Measurements from ENCODE around the gene MID1. TPM values are rescaled to one million over a fixed set of nuclear protein-coding genes. Genes with fewer than 3 reads are reported as not detected.

The MID1 gene
- total RNA-seq, 1 donor from 2014 or later, result 52.9 TPM

DNA sequence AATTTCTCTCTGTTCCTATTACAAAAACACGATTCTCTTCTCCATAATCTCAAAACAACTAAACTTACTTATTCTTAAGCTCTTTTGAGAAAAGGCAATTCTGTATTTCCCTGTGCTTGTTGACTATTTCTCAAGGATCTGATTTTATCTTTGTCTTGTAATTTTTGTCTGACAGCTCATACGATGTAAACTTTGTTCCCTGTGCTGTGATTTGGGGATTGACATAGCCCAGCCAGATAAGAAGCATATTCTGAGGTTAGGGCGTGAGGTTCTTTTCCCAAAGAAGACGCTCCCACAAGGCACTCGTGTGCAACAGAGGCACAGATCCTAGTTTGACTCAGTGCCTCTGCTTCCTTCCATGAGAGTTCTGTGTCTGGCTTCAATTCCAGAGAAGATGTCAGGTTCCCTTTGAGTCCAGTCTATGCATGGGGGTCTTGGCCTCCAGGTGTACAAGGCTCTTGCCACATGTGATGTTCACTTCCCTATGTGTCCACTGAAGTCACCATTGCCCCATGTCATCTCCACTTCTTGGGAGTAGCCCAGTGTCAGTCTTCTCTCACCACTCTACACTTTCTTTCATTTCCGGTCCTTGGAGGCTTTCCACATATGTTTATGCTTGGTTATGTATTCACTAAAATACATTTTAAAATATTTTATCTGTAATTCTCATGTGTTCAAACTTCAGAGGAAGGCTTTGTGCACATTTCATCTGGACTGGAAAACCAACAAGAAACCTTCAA lies 94.8 kb downstream of the MID1 start:
- no peak for DNase-seq

DNA sequence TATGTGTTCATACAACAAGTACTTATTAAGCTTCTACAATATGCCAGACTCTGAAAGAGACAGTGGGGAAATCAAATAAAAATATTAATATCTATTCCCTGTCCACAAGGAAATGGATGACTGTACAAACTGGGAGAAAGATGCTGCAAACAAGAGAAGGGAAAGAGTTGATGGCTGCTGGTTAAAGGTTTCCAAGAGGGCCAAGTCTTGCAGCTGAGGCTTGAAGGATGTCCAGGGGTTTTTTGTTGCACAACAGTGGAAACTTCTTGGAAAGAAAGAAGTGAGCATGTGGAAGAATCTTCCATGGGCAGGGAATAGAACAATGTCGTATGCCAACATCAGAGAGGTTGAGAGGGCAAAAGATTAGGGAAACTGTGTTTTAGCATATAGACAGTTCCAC lies 95.8 kb downstream of the MID1 start:
- no peak for DNase-seq

DNA sequence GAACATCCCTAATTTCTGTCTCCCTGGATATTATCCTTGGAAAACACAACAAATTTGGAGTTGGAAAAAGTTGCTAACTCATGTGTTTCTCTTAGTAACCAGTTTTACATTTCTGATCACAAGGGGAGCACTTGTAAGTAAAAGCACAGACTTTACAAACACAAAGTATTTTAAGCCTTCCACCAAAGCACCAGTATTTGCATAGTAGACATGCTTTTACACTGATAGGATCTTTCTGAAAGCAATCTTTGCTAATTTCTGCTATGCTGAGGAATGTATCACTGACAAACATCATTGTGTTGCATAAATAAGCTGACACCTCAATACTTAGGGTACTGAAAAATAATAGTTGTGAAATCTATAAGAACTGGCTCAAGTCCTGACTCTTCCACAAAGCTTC lies 100.6 kb downstream of the MID1 start:
- no peak for DNase-seq

DNA sequence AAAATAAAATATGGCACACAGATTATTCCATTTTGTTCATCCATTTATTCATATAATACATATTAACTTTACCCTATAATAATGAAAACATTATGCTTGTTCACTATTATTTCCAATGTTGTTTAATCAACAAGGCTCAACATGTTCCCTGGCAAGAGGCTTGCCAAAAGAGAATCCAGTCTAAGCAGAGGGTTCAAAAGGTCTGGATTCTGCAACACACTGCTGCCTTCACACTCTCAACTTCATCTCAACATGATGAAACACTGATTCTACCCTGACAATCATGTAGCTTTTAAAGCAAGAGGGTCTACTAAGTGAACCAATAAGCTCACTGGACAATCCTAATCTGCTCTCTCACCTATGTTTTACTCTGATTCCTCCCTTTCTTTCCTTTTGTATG lies 101.1 kb downstream of the MID1 start:
- DNase-seq, result no peak

DNA sequence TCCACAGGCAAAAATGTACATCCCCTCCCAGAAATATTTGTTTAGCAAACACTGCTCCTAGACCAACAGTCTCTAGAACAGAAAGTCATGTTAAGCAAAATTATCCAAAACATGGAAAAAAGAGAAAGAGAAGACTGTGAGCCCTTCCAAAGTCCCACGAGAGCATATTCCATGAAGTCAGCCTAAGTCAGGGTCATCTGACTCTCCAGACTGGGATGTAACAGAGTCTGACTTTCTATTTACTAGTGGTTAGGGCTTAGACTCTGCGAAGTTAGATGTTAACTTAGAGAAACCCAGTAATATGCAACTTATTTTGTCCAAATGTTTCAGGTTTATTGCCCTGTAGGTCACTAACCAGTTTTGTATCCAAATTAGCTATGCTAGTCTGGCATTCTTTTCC lies 102.3 kb downstream of the MID1 start:
- DNase-seq, result no peak

DNA sequence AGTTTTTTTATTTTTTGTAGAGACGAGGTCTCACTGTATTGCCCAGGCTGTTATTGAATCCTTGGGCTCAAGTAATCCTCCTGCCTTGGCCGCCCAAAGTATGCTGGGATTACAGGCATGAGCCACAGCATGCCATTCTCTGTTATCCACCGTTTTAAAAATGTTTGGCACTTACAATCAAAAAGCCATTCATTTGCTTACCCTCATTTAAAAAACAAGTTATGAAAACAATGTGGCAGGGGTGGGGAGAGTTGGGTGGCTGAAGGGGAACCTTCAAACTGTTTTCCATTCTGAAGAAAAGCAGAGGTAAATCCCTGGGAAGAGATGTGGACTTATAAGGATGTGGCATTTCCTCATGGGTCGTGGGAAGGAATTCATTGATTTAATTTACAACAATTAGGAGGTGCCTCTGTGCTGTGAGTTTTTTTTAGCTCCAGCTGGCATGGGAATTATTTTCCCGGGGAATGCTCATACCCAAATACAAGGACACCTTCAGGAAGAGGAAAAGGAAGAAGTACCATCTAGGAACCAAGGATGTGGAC lies 103.5 kb downstream of the MID1 start:
- DNase-seq, result peak; percentile 49

DNA sequence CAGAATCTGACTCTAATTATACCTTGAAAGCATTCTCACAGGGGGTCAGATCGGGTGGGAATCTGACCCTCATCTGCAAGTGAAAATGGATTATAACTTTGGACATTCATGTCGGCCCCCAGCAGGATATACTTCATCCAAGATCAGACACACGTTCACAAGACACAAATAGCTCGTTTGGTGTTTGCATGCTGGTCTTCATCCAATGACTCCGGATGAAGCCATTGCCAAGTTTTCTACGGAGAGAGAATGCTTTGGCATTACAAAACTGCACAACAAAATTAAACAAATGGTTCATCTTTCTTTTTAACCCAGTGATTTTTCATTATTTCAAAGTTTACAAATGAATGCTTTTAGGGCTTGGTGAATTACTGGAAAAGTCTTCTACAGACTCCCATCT lies 105.5 kb downstream of the MID1 start:
- peak; percentile 33 for DNase-seq

DNA sequence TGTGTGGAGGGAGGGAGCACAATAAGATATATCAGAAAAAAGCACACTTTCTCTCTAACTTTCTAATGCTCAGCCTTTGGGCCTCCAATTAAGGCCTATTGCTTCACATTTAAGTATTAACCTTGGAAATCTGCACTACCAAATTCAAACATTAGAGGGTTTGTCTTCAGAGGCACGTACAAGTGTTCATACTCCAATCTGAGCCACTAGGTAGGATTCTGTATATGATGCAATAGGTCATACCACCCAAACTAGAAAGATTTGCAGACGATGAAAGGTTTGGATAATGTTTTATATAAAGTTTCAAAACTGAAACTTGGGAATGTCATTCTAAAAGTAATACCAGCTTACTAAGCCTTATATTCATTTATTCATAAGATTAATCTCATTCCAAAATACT lies 106.4 kb downstream of the MID1 start:
- no peak for DNase-seq

DNA sequence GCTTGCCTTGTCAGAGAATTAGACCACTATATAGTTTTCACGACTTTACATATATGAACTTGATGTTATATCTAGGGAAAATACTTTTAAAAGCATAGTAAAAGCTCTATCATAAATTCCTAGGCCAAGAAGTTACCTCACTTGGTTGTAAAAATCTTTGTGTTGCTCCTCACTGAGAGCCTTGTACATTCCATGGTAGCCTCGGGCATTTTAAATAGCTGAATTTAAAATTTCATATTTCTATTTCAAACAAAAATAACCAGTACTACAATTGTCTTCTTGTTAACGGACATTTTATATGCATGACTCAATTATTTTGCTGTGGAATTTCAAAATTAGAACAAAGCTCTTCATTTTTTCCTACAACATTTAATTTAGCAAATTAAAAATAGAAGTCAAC lies 107.6 kb downstream of the MID1 start:
- DNase-seq, result no peak

DNA sequence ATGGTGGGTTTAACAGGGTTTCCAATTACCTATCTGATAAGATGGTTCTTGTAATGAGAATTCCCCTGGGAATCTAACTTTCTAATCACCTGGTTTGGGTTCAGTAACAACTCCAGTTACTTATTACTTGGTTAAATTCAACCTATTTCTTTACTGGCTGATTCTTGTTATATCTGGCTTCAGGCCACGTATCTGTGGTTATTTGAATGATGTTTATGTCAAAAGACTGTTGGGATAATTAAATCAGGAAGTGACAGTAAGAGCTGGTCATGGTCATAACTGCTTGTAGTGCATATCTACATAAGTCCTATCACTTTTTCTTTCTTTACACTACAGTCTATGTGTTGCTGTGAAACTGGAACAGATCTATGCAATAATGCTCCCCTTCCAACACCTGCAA lies 108.1 kb downstream of the MID1 start:
- peak; percentile 73 for DNase-seq

DNA sequence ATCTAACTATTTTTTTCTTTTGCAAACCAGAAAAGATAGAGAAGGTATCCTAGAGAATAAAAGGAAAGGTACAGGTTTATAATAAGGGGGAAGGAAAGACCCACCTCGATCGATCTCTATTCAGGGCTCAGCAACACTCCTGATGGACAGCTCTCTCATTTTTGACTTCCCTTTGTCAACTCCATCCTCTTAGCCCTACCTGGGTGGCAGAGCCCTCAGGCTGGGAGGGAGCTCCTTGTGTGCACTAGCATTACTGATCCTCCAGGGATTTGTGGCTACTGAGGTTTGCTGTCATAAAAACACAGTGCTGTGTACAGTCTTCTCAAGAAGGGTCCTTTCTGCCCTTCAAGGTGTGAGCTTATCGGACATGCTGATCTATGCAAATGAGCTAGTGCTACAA lies 111.0 kb downstream of the MID1 start:
- DNase-seq, result no peak

DNA sequence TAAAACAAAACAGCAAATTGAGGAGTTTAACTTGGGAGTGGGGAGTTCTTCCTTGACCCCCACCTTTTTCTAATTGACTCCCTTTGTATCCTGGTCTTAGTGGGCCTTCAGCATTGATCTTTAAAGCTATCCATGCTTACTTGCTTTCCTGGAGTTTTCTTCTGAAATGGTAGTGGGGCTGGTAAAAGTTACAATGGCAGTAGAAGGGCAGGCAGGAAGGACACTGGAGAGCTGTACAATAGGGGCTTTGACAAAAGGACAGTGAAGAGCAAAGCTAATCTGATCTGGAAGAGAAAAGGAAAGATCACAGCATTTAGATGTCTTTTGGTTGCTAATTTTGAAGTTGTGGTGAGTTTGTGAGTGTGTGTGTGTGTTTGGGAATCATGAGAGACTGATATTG lies 111.5 kb downstream of the MID1 start:
- no peak for DNase-seq

DNA sequence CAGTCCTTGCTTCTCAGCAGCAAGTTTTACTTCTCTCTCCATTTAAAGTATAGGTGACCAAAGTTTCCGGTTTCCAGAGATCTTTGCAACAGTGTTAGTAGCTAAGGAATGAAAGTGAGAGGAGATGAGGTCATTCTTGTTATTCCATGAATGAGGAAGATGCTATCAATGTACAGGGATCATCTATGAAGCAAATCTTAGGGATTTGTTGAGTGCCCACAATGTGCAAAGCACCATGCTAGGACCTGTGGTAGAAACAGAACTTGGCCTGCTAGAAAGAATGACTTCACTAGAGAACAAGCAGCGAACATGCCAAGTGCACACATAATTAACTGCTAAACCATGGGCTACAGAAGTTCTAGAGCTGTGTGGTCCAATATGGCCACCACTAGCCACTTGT lies 112.5 kb downstream of the MID1 start:
- DNase-seq, result peak; percentile 34

DNA sequence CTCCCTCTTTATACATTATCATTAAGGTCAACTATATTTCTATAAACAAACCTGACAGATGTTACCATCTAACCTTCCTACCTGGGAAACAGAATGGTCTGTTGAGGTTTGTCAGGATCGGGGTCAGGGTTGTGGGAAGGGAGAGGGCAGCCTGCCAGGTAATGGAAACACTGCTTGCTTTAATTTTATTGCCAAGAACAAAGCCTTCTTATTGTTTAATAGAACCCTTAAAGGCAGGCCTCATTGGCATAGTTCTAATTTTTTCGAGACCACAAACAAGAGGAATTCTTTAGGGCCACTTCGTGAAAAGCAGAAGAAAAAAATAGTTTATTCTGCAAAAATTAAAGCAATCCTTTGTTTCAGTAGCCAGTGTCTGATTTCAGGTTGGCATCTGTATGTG lies 113.2 kb downstream of the MID1 start:
- peak; percentile 44 for DNase-seq

DNA sequence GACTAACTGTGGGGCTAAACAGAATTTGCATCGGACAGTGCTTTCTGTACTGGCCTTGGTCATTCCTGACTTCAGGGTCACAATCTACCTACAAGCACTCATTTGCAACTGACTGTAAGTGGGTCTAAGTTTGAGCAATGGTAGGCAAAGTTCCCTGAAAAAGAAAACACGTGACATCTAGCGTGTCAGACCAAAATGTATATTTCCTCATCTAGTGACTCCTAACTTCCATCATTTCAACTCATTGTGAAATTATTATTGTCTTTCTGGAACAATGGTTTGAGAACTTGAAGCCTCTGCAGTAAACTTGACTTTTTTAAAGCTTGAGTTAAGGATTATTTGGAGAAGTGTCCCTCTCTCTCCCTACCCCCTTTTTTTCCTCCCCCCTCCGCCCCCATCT lies 113.6 kb downstream of the MID1 start:
- peak; percentile 21 for DNase-seq

DNA sequence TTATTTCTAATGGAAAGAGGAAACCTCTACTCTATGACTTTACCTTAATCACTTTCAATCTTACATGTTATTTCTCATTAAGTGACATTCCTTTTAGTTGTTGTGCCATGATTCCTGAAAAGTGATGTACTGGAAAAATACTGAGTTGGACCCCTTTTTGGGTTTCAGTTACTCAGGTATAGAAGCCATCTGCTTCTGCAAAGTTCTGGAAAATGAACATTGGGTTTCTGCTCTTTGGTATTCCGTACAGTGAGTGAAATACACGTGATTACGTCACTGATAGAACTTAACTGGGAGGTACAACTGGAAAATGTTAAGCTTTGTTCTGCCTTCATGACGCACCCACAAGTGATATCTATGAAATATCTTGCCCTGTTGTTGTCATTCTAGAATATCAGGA lies 114.7 kb downstream of the MID1 start:
- DNase-seq, result peak; percentile 62

DNA sequence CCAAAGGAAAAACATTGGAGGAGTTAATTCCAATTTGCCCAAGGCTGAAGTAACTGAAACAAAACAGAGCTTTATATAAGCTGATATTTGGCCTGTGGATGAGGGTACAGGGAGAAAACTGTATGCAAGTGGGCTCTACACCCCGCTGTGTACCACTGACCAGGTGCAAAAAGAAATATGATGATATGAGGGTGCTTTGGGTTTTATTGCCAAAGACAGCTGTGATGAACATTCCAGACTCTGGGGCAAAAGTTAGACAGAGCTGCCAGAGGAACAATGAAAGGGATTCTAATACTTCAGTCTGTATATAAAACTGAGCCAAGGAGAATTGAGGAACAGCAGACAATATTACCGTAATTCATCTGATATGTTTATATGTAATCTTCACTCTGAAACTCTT lies 117.4 kb downstream of the MID1 start:
- no peak for DNase-seq

DNA sequence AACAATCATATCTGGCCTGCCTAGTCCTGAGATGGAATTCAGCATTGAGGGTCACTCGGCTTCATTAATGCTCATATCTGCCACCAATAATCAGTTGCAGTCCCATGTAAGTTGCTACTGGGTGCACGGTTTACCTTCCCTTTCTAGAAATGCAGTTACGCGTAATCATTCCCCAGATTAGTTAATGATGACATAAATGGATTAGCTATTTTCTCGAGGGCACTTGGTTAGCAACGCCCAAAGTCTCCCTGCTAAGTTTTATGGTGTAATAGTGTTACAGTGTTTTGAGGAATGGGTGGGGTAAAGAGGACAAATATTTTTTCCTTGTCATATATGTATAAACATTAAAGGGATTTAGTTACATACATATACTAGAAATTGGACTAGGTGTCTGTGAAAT lies 118.8 kb downstream of the MID1 start:
- no peak for DNase-seq

DNA sequence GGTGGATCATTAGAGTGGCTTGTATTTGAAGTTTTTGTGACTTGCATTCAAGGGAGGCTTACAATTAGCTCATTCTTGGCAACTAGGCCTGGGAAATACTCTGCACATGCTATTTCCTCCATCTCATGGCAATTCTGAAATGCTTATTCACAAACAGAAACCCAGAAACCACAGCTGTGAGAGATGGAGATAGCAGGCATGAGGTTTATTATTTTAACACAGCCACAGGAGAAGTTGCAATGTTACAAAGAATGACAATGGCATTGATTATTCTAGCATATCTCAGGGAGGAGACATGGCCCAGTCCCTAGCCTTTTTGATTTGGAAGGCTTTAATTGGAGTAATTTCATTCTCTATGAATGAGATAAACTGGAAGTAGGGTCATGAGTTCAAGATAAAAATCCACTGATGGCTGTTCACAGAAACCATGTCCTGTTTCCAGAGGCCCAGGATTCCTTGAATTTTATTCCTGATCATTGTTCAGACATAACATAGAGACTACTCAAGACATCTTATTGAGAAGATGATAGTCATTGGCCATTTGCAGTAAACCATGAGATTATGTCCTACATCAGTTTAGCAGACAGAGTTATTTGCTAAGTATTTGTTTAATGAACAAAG lies 123.9 kb downstream of the MID1 start:
- peak; percentile 90 for DNase-seq

DNA sequence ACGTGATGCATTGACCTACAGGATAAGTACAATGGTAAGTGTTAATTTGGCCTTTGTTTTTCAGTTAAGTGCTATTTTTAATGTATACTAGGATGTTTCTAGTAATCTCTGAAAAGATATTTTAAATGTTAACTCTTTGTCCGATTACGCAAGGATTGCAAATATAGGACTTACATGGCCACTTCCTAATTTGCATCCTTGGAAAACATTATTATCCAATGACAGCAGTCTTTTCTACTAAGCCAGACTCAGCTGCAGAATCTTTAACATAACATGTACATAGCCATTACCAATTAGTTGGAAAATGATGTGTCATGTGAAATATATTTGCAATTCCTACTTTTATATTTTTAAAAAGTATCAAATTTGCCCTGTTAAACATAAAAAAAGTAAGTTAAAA lies 124.7 kb downstream of the MID1 start:
- DNase-seq, result no peak

DNA sequence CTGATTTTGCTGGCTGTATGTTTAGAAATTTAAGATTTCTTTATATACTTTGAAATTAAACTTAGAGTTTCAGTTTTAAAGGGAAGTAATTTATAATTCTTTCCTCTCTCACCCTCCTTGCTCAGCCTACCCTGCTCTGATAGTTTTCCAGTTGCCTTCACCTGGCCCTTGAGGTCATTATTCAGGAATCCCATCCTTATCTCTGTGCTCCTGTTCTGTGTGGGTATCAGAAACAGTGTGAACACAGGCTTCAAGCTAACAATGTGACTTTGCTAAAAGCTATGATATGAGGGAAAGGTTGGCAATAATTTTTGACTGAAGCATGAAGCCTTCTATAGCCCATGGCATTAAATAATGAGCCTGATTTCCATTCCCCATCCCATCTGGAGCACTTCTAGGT lies 128.1 kb downstream of the MID1 start:
- DNase-seq, result no peak

DNA sequence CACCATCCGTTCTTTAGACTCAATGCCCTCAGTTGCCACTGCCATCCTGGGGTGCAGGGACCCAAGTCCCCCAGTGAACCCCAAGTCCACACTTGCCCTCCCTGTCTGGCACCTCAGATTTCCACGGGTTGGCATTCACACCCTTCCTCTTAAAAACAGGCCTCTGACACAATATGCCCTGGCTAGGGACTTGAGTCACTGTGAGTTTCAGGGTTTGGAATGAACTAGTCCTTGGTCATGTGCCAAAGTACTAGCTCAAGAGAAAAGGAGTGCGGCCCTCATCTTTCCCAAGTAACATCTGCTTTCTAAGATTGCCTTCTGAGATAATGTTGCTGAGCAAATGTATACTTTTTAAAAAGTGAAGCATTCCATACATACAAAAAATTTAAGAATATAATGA lies 134.0 kb downstream of the MID1 start:
- DNase-seq, result peak; percentile 63

DNA sequence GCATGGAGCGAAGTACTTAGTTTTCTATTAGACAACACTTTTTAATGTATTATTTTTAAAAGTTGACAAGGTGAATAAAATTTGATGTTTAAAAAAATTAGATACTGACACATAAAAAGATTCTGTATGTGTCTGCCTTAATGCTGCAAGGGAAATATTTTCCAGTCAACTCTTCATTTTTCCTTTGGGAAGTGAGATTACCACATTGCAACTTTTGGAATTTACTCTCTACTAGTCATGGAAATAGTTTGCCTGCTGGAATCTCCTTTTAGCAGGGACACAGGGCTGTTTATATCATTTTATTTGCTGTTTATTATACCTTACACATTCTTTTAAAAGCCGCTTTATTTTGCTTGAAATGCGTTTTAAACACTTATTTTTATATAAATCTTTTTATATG lies 135.1 kb downstream of the MID1 start:
- DNase-seq, result peak; percentile 5

DNA sequence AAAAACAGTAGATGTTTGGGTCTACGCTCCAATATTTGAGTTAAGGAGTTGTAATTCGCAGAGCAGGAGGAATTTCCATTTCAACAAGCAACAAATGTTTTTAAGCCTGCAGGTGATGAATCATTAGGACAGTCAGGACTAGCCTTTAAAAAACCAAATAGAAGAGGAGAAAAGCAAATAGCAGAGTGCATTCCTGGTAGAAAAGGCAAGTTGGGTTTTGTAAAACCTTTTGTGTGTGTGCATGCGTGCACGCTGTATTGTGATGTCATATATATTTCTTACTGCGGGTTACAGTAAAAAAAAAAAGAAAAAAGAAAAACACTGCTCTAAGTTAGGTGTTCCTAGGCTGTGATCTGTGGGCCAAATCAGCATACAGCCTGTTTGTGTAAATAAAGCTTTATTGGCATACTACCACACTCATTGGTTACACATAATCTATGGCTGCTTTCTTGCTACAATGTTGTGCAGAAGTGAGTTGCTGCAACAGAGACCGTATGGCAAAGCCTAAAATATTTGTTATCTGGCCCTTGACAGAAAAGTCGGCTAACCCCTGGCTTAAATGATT lies 135.6 kb downstream of the MID1 start:
- peak; percentile 6 for DNase-seq

Measured in dermis blood vessel endothelial cell (primary cell).